ENCODE measurements around the gene ADAR.

Gene ADAR

GRCh38 chr1:154615411-154615810 is 7.4 kb upstream of the ADAR start:
- no peak for DNase-seq (ENCODE audit: low spot score)
- FAIRE-seq = no peak

- FAIRE-seq = no peak
- no peak for DNase-seq (ENCODE audit: low spot score)
Measured at GRCh38 chr1:154614901-154615300, 6.9 kb upstream of the ADAR start.

- DNase-seq (ENCODE audit: low spot score) (no peak), FAIRE-seq (no peak)
Measured at GRCh38 chr1:154614247-154614646, 6.3 kb upstream of the ADAR start.

GRCh38 chr1:154611150-154611862 is 3.3 kb upstream of the ADAR start:
- no peak for FAIRE-seq
- no peak for DNase-seq (ENCODE audit: low spot score)

- DNase-seq (ENCODE audit: low spot score) (no peak), FAIRE-seq (no peak)
Measured at GRCh38 chr1:154609398-154610380, 1.7 kb upstream of the ADAR start.

- no peak for FAIRE-seq
- DNase-seq (ENCODE audit: low spot score) = peak; percentile 54
Measured at GRCh38 chr1:154608397-154609270, 648 bp upstream of the ADAR start.

- FAIRE-seq (no peak), DNase-seq (ENCODE audit: low spot score) (peak; percentile 53)
Measured at GRCh38 chr1:154607106-154607608, 829 bp downstream of the ADAR start.

- DNase-seq (ENCODE audit: low spot score) (no peak), FAIRE-seq (no peak)
Measured at GRCh38 chr1:154605534-154605933, 2.5 kb downstream of the ADAR start.

GRCh38 chr1:154603317-154603716 is 4.7 kb downstream of the ADAR start:
- DNase-seq (ENCODE audit: low spot score) = no peak
- FAIRE-seq = no peak

- DNase-seq (ENCODE audit: low spot score) = no peak
- no peak for FAIRE-seq
Measured at GRCh38 chr1:154599658-154600057, 8.3 kb downstream of the ADAR start.

GRCh38 chr1:154598871-154599635 is 8.9 kb downstream of the ADAR start:
- no peak for DNase-seq (ENCODE audit: low spot score)
- no peak for FAIRE-seq

- FAIRE-seq (peak; percentile 68), DNase-seq (ENCODE audit: low spot score) (no peak)
Measured at GRCh38 chr1:154595621-154596020, 12.4 kb downstream of the ADAR start.

GRCh38 chr1:154594811-154595210 is 13.2 kb downstream of the ADAR start:
- DNase-seq (ENCODE audit: low spot score) (no peak), FAIRE-seq (no peak)

GRCh38 chr1:154593390-154593789 is 14.6 kb downstream of the ADAR start:
- DNase-seq (ENCODE audit: low spot score) = no peak
- FAIRE-seq = no peak

- FAIRE-seq = no peak
Measured at GRCh38 chr1:154591206-154591605, 16.8 kb downstream of the ADAR start.

GRCh38 chr1:154590756-154591155 is 17.2 kb downstream of the ADAR start:
- FAIRE-seq (no peak), DNase-seq (ENCODE audit: low spot score) (no peak)

More at GRCh38 chr1:154591206-154591605, 16.8 kb downstream of the ADAR start:
- no peak for DNase-seq (ENCODE audit: low spot score)

- FAIRE-seq (no peak), DNase-seq (ENCODE audit: low spot score) (no peak)
Measured at GRCh38 chr1:154589780-154590179, 18.2 kb downstream of the ADAR start.

- DNase-seq (ENCODE audit: low spot score) (no peak), FAIRE-seq (no peak)
Measured at GRCh38 chr1:154586641-154587040, 21.3 kb downstream of the ADAR start.

GRCh38 chr1:154586231-154586630 is 21.8 kb downstream of the ADAR start:
- no peak for FAIRE-seq
- no peak for DNase-seq (ENCODE audit: low spot score)

- DNase-seq (ENCODE audit: low spot score) (no peak), FAIRE-seq (no peak)
Measured at GRCh38 chr1:154584267-154584994, 23.6 kb downstream of the ADAR start.
